Measurements from ENCODE around the gene USP11.

The USP11 gene

GRCh38 chrX:47226531-47227333 lies 6.1 kb upstream of the USP11 start:
- POLR2A ChIA-PET (ENCODE audit: low non-redundant PET) = no interaction called here

GRCh38 chrX:47227334-47227583 lies 5.5 kb upstream of the USP11 start:
- DNase-seq (ENCODE audit: low spot score) = no peak
- TF ChIP-seq, protein P1, sequence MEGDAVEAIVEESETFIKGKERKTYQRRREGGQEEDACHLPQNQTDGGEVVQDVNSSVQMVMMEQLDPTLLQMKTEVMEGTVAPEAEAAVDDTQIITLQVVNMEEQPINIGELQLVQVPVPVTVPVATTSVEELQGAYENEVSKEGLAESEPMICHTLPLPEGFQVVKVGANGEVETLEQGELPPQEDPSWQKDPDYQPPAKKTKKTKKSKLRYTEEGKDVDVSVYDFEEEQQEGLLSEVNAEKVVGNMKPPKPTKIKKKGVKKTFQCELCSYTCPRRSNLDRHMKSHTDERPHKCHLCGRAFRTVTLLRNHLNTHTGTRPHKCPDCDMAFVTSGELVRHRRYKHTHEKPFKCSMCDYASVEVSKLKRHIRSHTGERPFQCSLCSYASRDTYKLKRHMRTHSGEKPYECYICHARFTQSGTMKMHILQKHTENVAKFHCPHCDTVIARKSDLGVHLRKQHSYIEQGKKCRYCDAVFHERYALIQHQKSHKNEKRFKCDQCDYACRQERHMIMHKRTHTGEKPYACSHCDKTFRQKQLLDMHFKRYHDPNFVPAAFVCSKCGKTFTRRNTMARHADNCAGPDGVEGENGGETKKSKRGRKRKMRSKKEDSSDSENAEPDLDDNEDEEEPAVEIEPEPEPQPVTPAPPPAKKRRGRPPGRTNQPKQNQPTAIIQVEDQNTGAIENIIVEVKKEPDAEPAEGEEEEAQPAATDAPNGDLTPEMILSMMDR (conservative IDR thresholded peaks at IDR 0.05; ENCODE audit: low read depth) = no peak
- CTCF ChIA-PET = no interaction called here
- POLR2A ChIA-PET (ENCODE audit: low non-redundant PET) = no interaction called here
- H3K27ac ChIP-seq = no peak overlapping the region; the same call in 1 of the 2 replicates

More at GRCh38 chrX:47226531-47227333, 6.1 kb upstream of the USP11 start:
- H3K27ac ChIP-seq = peak overlapping the region; percentile 9; the same call in 1 of the 2 replicates
- TF ChIP-seq, protein P1 (conservative IDR thresholded peaks at IDR 0.05; ENCODE audit: low read depth) = no peak
- no peak for DNase-seq (ENCODE audit: low spot score)
- CTCF ChIA-PET = no interaction called here

- DNase-seq (ENCODE audit: low spot score) = no peak
- CTCF ChIA-PET = no interaction called here
- H3K27ac ChIP-seq = no peak overlapping the region
- POLR2A ChIA-PET (ENCODE audit: low non-redundant PET) = no interaction called here
- TF ChIP-seq, protein P1 (conservative IDR thresholded peaks at IDR 0.05; ENCODE audit: low read depth) = no peak
Measured at GRCh38 chrX:47228550-47229270, 4.1 kb upstream of the USP11 start.

DNA sequence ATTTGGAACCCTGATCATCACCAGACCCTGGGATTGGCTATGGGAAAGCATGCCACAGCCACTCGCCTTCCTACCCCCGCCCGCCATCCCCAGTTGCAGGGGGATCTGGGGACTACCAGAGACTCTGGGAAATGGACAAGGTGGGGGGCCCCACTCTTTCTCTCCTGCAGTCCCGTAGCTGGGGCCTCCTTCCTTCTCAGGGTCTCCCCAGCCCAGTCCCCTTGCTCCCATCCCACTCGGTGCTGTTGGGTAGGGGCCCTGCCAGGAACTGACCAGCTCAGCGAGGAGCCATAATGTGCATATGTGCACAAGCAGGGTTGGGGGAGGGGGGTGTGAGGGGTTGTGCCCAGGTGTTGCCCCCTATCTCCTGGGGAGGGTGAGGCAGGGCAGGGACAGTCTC lies 3.4 kb upstream of the USP11 start:
- TF ChIP-seq, protein P1 (conservative IDR thresholded peaks at IDR 0.05; ENCODE audit: low read depth) = no peak
- DNase-seq (ENCODE audit: low spot score) = no peak
- no peak overlapping the region for H3K27ac ChIP-seq
- POLR2A ChIA-PET (ENCODE audit: low non-redundant PET) = no interaction called here
- CTCF ChIA-PET = interaction anchor here (1.0 kb wide), 1 partner anchor 294 kb away, joined by 3 read pairs; no protein-coding TSS in a partner anchor

DNA sequence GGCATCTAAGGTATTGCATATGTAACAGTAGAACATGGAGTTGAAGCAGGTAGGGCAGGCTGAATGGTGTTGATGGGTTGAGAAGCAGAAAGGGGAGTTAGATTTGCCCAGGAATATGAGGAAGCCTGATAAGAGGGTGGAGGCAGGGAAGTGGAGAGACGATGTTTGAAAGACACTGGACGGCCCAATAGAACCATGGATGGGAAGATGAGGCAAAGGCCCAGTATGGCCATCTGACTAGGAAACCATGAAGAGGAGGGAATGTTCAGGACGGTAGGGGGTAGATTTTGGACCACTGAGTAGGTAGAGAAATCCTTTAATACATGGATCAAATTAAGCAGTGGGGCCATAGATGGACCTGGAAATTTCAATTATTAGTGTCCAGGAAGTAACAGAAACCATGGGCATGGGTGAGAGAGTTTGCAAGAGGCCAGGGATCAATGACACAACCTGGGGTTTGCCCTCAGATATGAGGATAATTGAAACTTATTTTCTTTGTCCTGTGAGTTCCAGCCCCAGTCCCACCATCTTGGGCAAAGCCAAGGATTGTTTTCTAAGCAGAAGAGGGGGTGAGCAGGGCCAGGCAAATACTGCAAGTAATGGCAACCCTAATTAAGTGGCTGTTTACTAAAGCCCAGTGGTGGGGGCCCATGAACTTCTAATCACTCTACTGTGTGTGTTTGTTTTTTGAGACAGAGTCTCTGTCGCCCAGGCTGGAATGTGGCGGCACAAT lies 2.5 kb upstream of the USP11 start:
- peak overlapping the region; percentile 45 for H3K27ac ChIP-seq
- CTCF ChIA-PET = interaction anchor here (1.0 kb wide), 1 partner anchor 293 kb away, joined by 3 read pairs; no protein-coding TSS in a partner anchor
- POLR2A ChIA-PET (ENCODE audit: low non-redundant PET) = no interaction called here
- TF ChIP-seq, protein P1 (conservative IDR thresholded peaks at IDR 0.05; ENCODE audit: low read depth) = no peak
- DNase-seq (ENCODE audit: low spot score) = no peak

GRCh38 chrX:47231167-47231566 lies 1.6 kb upstream of the USP11 start:
- DNase-seq (ENCODE audit: low spot score) = no peak
- POLR2A ChIA-PET (ENCODE audit: low non-redundant PET) = interaction anchor here (0.7 kb wide), 1 partner anchor 93 kb away, joined by 3 read pairs; no protein-coding TSS in a partner anchor
- peak overlapping the region; percentile 45 for H3K27ac ChIP-seq
- CTCF ChIA-PET = no interaction called here
- TF ChIP-seq, protein P1 (conservative IDR thresholded peaks at IDR 0.05; ENCODE audit: low read depth) = no peak
